Dedifferentiated amniotic fluid mesenchymal stem cell (primary cell): ENCODE results near the gene EI24.
"Not testable (repeated sequence)": the region's sequence is repeated elsewhere in the genome, so short reads cannot be mapped to it uniquely, and the experiment has no call there.

ENCODE experiments used
- DNase-seq: peaks from one replicate; pipeline ENCODE4 v3.0.0-alpha.2; 2016; ENCODE audit errors: extremely low spot score

EI24 gene

DNA sequence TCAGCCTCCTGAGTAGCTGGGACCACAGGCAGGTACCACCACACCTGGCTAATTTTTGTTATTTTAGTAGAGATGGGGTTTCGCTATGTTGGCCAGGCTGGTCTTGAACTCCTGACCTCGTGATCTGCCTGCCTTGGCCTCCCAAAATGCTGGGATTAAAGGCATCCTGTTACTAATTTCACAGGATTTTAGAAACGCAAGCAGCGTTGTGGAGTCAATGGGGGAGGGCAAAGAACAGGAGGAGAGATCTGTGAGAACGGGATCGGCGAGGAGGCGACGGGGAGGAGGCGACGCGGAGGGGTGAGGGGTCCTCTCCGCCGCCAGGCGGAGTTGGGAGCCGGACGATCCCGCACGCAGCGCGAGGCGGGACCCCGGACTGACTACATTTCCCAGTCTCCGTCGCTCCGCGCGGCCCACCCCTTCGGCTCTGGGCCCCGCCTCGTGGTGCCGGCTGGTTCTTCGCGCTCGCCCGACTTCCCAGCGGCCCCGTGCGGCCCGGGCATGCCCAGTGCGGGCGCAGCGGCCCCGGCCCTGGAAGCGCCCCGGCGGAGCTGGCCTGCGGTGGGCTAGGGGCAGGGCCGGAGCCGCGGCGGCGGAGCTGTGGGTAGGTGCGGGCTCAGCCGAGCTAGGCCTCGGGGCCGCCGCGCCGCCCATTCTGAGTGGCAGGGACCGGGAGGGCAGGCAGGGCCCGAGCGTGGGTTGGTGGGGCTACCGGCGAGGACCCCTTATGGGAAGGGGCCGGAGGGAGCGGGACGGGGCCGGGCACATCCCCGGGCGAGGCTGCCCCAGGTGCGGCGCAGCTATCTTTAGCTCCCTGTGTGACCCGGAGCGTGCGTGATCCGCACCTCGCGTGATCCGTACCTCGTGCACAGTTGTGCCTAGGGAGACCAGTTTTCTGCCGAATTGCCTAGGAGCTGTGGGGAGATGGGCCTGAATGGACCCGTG is at the start of gene EI24:
TSS of gene EI24 (plus strand) at position 508 of the 945 bp plus-strand sequence. CDS start 3,051 bp downstream, outside the sequence.
- DNase-seq: peak; percentile 90

DNA sequence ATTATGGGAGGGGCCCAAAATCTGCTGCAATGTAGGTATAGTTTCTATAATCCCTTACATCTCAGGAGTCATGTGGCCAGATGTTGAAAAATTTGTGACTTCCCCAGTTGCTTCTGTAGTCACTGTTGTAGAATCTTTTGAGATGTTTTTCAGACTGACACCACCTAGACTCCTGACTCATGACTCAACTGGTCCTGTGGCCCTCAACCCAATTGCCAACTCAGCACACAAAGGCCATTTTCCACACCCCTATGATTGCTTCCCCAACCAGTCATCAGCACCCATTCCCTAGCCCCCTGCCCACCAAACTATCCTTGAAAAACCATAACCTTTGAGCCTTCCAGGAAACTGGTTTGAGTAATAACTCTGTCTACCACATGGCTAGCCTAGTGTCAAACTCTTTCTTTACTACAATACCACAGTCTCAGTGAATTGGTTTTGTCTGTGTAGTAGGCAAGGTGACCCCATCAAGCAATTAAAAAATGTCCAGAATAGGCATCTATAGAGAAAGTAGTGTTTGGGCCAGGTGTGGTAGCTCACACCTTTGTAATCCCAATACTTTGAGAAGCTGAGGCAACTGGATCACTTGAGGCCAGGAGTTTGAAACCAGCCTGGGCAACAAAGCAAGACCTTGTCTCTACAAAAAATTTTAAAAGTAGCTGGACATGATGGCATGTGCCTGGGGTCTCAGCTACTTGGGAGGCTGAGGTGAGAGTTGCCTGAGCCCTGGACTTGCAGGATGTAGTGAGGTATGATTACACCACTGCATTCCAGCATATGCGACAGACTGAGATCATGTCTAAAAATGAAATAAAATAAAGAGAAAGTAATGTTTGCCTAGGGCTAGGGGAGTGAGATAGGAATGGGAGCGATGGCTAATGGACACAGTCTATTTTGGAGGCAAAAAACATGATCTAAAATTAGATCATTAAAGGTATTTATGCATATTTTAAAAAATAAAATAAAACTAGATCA is 49.1 kb upstream of the EI24 start:
- no peak for DNase-seq

DNA sequence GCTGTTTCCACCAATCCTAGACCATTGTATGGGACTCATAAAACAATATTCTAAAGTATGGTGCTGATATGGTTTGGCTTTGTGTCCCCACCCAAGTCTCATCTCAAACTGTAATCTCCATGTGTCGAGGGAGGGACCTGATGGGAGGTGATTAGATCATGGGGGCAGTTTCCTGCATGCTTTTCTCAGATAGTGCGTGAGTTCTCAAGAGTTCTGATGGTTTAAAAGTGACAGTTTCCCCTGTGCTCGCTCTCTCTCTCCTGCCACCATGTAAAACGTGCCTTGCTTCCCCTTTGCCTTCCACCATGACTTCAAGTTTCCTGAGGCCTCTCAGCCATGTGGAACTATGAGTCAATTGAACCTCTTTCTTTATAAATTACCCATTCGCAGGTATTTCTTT is 44.0 kb upstream of the EI24 start:
- no peak for DNase-seq

DNA sequence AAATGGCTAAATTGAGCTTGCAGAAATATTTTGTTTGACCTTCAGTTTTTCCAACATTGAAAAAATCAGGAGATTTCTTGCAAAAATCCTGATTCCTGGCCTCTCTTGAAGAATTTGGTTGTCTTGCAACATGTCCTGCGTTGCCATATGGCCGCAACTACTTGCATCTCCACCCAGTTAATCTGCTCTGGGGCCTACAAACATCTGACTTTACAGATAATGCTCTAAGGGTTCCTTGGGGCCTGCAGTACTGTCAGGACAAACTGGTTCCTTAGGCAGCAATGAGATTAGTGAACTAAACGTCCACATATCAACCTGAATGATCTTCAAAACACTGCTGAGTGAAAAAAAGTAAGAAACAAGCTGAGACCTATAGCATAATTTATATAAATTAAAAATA is 36.6 kb upstream of the EI24 start:
- DNase-seq: no peak

DNA sequence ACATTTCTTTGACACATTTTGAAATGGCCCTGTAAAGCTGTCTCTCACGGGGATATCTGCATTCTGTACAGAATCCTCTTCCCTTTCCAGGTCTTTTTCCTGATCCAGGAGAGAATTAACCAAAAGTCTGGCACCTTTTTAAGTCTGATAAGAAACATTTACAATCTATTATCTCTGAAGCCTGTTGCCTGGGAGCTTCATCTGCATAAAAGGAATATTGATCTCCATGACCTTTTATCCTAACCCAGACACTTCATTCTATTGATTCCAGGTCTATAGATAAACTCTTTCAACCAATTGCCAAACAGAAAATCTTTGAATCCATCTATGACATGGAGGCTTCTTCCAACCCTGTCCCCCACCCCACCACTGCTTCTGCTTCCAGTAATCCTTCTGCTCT is 33.7 kb upstream of the EI24 start:
- DNase-seq: no peak

DNA sequence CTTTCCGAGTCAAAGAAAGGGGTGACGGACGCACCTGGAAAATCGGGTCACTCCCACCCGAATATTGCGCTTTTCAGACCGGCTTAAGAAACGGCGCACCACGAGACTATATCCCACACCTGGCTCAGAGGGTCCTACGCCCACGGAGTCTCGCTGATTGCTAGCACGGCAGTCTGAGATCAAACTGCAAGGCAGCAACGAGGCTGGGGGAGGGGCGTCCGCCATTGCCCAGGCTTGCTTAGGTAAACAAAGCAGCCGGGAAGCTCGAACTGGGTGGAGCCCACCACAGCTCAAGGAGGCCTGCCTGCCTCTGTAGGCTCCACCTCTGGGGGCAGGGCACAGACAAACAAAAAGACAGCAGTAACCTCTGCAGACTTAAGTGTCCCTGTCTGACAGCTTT is 32.4 kb upstream of the EI24 start:
- DNase-seq: not testable (repeated sequence)

DNA sequence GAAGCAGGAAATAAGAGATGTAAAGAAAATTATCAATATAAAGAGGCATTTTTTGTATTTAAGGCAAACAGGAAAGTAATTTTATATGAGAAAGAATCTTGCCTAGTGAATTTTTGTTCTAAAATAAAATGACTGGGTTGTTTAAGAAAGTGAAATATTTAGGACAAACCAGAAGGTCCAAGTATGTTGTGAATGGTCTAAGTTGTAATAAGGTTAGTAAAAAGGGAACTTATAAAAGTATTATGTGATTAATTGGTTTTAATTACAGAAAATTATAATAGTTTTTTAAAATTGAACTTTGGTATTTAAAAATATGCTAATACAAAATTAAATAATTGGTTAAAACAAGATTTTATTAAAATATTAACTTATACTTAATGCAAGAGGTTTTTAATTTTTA is 26.6 kb upstream of the EI24 start:
- DNase-seq: no peak

DNA sequence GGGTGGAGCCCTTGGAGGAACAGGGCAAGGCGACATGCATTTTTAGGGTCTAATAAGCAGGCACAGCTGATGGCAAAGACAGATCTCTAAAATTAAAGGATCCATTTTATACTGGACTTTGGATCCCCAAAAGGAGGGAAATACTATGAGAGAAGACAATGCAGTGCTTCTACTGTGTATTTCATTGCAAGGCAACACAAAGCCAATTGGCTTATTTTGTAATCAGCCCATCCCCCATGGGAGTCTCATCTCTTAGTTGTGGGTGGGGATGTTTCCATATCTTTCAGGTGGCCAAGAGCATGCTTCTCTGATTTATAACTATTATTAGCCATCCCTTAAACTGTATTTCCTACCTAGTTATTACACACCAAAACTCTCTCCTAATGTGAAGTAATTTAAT is 18.5 kb upstream of the EI24 start:
- DNase-seq: no peak

DNA sequence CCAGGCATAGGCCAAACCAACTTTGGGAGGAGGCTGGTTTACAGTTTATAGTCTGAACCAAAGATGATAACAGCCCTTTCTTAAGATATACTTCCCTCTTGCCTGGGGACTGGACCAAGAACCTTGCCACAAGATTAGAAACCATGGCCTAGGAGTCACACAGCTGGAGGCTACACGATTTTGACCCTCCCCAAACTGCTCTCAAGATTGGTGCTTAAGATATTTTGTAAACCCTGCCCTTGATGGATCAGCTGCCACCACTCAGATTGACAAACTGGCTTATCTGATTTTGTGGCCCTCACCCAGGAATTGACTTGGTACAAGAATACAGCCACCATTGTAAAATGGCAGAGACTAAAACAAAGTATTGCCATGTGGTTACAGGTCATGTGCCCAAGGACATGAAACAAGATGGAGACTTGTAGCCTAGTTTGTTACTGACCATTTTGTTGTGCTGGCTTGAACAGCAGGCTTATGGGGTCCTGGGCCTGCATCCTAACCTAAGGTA is 17.4 kb upstream of the EI24 start:
- DNase-seq: no peak

DNA sequence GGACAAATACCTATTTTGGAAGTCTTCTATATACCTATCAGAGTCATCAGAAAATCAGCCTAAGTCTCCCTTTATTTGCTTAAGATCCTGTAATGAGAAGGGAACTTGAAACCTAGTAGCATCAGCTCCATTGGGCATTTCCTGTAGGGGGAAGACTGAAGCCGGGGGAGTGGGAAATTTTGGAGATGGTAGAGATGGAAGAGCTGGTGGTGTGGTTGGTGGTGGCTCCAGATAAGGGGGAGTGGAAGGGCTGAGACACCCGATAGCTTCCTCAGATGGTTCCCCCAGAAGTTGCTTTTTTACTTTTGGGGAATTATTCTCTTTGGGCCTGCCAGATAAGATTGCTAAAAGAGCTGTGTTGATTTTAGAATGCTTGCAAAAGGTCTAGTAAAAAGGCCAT is 16.4 kb upstream of the EI24 start:
- DNase-seq: no peak

DNA sequence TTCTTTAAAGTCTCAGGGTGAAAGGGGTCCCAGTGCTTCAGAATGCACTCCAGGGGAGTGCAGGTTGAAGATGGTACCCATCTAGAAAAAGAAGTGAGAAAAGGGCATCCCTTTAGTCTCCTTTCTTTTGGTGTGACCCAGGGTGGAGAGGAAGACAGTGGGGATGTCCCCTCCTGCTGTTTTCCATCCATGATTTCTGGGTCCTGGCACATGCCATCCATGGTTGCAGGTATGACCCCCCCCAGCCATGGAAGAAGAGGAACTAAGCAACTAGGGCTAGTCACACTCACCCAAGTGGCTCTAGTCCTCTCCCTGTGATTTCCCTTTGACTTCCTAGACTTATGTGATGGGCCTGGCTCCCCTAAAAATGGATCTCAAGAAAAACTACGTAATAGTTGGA is 15.9 kb upstream of the EI24 start:
- DNase-seq: no peak

DNA sequence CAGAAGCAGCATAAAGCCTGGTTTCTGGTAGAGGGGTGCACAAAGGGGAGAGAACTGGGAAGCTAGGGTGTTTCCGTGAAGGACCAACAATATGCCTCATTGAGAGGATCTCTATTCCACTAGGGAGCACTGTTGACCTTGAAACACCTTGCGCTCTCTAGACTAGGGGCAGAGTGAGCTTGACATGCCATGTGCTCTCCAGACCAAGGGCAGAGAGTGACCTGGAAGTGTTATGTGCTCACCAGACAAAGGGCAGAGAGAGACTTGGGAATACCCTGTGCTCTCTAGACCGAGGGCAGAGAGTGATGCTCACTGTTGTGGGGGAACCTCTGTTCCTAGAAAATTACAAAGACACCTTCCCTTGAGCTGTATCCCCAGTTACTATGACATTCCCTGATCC is 15.2 kb upstream of the EI24 start:
- no peak for DNase-seq

DNA sequence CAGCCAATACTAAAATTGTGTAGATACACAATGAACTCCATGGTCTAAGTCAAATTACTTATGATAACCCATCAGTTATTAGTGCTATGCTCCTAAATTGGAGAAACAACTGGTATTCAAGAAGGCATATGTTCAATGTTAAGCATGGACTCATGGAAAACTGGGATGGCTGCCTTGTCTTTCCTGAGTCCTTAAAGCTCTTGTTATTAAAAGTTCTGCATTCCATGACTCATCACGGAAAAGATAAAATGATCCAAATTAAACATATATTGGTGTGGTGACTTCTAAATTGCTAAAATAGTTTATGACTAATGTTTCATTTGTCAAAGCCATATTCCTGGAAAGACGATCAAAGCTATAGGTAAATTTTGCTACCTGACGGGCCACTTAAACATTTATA is 9.4 kb upstream of the EI24 start:
- no peak for DNase-seq

DNA sequence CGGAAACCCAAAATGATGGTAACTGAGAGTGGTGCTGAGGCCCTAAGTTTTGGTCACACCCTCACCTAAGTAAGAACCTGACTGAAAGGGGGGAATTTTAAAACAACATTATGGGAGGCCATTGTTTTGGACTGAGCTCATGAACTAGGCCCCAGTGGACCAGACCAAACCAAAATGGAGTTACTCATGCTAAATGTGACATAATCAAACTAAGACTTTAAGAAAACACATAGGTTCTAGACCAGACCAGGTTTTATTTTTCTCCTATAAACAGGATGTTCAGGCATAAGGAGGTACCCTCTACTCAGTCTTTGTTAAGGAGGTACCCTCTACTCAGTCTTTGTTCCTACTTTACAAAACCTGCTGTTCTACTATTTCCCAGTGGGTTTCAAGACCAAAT is 7.4 kb upstream of the EI24 start:
- DNase-seq: no peak

DNA sequence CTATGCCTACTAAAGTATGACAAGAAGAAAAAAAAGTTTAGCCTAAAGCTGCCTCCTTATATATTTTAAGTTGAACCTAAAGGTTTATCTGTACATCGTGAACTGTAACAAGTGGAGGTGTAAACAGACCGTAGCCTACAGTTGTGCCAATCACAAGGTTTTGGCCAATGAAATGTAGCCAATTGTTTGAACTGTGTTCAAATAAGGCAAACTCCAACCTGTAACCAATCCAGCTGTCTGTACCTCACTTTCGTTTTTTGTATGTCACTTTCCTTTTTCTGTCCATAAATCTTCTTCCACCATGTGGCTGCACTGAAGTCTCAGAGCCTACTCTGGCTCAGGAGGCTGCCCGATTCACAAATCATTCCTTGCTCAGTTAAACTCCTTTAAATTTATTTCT is 6.8 kb upstream of the EI24 start:
- DNase-seq: no peak

DNA sequence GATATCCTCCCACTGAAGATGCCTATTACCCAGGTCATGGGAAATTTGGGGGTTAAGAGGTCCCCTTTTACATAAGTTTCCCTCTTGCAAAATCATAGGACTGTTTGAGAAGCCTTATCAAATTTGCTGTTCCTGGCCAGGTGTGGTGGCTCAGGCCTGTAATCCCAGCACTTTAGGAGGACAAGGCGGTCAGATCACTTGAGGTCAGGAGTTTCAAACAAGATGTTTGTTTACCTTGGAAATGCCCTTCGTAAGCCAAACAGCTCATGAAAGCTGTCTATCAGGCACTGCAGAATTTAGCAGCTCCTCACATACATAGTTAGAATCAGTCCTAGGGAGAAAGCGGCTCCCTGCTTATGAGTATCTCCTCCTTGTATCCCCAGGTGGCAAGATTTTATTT is 4.9 kb upstream of the EI24 start:
- no peak for DNase-seq

DNA sequence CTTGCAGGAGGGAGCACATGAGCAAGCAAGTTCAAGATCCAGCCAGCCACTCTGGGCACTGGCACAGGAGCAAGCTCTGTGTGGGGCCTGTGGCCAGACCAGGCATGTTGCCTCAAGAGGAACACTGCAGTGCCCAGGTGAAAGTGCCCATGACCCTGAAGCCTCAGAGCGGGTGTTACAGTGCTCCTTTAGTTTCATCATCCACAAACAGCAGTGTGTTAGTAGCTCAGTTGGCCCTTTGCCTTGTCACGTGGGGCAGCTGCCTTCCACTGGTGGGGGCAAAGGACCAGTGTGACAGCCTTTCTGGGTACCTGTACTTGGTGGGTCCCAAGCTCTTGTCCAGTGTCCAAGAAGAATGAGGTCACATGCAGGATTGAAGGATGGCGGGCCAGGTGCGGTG is 3.0 kb upstream of the EI24 start:
- DNase-seq: no peak

DNA sequence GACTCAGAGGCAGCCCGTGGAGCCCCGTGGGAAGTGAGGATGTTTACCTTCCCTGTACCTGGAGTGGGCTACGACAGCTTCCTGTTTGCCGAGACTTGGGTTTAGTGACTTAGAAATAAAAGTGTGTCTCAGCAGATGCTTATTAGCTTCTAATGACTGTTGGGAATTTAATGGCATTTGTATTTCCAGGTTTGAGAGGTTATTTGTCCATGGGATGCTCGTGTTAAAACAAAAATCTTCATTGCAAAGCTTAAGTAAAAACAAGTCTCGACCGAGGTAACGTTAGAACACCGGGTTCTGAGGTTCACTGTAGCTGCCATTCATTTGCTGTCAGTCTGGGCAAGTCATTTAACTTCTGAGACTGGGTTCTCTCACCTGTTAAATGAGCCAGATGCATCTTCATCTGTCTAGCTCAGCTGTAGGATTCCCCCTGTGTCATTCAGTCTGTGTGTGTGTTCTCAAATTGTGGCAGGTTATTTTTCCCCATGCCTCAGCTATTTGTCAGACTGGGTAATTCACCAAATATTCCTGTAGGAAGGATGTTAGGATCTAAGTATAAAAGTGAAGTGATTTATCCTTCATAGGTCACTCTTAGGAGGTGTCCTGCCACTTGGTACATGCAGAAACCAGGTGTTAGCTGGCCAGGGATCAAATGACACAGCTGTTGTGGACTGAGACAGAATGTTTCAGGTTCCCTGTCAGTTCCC is 791 bp downstream of the EI24 start:
- DNase-seq: no peak

DNA sequence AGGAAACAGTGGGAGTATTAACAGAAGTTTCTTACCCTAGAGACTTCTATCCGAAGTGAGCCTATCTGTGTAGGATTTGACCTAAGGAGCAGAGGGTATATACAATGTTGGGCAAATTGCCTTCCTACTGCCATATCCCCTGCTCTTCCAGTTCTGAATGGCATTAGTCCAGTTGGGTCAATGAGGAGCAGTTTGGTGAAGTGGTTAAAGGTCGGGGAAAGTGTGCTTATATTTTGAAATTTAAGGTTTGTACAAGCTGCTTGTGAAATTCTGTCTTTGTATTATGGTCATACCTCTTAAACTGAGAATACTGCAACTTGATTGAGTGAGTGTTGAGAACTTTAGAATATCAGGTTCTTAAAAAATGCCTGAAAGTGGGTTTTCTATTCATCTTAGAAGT is 1.7 kb downstream of the EI24 start:
- DNase-seq: no peak

DNA sequence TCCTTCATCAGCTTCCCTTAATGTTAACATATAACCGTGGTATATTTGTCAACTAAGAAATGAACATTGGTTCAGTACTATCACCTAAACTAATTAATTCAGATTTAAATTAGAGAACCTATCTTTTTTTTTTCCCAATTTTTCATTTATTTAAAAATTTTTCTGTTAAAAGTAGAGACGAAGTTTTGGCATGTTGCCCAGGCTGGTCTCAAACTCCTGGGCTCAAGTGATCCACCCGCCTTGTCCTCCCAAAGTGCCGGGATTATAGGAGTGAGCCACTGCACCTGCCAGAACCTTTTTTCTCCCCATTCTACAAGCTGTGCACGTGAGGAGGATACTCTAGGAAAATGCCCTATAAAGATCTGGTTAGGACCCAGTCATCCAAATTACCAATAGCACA is 3.6 kb downstream of the EI24 start:
- DNase-seq: no peak

DNA sequence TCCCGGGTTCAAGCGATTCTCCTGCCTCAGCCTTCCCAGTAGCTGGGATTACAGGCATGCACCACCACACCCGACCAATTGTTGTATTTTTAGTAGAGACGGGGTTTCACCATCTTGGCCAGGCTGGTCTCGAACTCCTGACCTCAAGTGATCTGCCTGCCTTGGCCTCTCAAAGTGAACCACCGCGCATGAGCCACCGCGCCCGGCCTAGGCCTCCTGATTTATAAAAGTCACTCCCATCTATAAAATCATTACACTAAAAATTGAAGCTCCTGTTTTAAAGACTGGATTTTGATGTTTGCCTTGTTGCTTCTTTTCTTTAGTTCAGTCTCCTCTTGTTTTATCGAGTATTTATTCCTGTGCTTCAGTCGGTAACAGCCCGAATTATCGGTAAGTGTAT is 7.9 kb downstream of the EI24 start:
- not testable (repeated sequence) for DNase-seq

DNA sequence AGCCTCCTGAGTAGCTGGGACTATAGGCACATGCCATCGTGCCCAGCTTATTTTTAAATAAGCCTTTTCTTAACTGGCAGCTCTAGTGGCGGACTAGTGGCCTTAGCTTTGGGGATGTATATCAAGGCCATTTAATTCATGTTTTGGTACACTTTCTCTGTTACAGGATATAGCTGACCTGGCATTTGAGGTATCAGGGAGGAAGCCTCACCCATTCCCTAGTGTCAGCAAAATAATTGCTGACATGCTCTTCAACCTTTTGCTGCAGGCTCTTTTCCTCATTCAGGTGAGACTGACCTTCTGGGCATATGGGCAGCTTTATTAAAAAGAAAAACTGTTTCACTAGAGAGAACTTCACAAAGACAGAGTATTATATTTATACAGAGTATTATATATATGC is 9.5 kb downstream of the EI24 start:
- no peak for DNase-seq
